PC-3 (cell line): Measurements from ENCODE around the gene IL36G.

Source experiments
- CTCF ChIP-seq: fragments of 300-600 bp; sonication (generic); conservative IDR thresholded peaks from 2 replicates; pipeline ENCODE4 v1.5.1; 2017; ENCODE audit warnings: antibody characterized with exemption, low read depth, mild to moderate bottlenecking, low read length
- EZH2phosphoT487 ChIP-seq: fragments of 300-600 bp; sonication (generic); IDR thresholded peaks from 2 replicates; pipeline ENCODE4 v1.6.1; 2018; ENCODE audit warnings: mild to moderate bottlenecking, antibody characterized with exemption, low read length, borderline replicate concordance

GRCh38 chr2:112994648-112995047 is 16.8 kb downstream of the IL36G start:
- TF ChIP-seq CTCF (no peak), EZH2phosphoT487 (no peak)
